Calu3 (cell line): Measurements from ENCODE around the gene SPRY2. TPM values are rescaled to one million over a fixed set of nuclear protein-coding genes. Genes with fewer than 3 reads are reported as not detected.

Experiments used
- BruUV-seq: library from RNA; stranded (reverse); fragments of 400-500 nt; replicated peaks from 2 replicates; lab custom pipeline; 2021; lab: Mats Ljungman, UMichigan
- CTCF ChIA-PET: fragments of 300-600 bp; sonication (Branson Sonifier 250); formaldehyde crosslinking; loops from one replicate; lab custom pipeline; 2022; ENCODE audit warnings: antibody characterized with exemption; lab: Charles Lee
- DNase-seq: peaks from one replicate; pipeline ENCODE4 v3.0.0; 2022
- H3K27ac Mint-ChIP-seq: one replicate; pipeline ENCODE4 v1.8.0; 2022; ENCODE audit warnings: mixed read lengths; ENCODE audit not compliant: unreplicated experiment
- H3K27me3 Mint-ChIP-seq: one replicate; pipeline ENCODE4 v1.8.0; 2022; ENCODE audit warnings: mixed read lengths; ENCODE audit not compliant: unreplicated experiment
- H3K36me3 Mint-ChIP-seq: one replicate; pipeline ENCODE4 v1.8.0; 2022; ENCODE audit warnings: mild to moderate bottlenecking, moderate library complexity, mixed read lengths; ENCODE audit not compliant: insufficient read depth, unreplicated experiment
- H3K4me1 Mint-ChIP-seq: one replicate; pipeline ENCODE4 v1.8.0; 2022; ENCODE audit warnings: mild to moderate bottlenecking, low read depth, mixed read lengths; ENCODE audit not compliant: unreplicated experiment
- H3K4me3 Mint-ChIP-seq: one replicate; pipeline ENCODE4 v1.8.0; 2022; ENCODE audit warnings: mild to moderate bottlenecking, low read depth, moderate library complexity, mixed read lengths; ENCODE audit not compliant: unreplicated experiment
- H3K9me3 Mint-ChIP-seq: one replicate; pipeline ENCODE4 v1.8.0; 2022; ENCODE audit warnings: low read depth, mixed read lengths; ENCODE audit not compliant: unreplicated experiment
- intact Hi-C: fragments of 100-400 bp; cut with micrococcal nuclease; formaldehyde crosslinking; loops from one replicate; pipeline ENCODE4 v1.10.0; 2022; ENCODE audit not compliant: unreplicated experiment
- total RNA-seq: library from RNA; stranded (reverse); gene quantifications from 2 replicates; pipeline ENCODE4 v1.2.3, GENCODE V29; 2022
- TF ChIP-seq, protein P1 (sequence below): fragments of 200-600 bp; IDR thresholded peaks from one replicate; pipeline ENCODE4 v1.8.0; 2022; ENCODE audit warnings: antibody characterized with exemption; ENCODE audit not compliant: unreplicated experiment

The SPRY2 gene
- total RNA-seq, 1 experiment from 2014 or later, result 13.6 TPM

DNA sequence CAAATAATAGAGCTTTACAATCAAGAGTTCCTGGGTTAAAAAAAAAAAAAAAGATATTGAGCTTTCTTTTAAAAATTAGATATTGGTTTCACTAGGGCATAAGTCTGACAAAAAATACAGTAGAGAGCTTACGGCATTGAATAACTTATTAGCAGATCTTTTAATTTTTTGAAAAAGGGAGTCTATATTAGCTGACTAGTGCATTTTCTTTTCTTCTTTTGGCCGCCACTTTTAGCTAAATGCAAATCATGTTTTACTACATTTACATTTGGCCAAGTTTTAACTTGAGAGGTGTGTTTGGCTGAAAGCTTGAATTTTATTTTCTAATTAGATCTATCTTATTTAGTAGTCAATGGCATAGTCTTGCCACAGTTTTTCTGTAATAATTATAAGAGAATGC is 43.4 kb downstream of the SPRY2 start:
- TF ChIP-seq, protein P1, sequence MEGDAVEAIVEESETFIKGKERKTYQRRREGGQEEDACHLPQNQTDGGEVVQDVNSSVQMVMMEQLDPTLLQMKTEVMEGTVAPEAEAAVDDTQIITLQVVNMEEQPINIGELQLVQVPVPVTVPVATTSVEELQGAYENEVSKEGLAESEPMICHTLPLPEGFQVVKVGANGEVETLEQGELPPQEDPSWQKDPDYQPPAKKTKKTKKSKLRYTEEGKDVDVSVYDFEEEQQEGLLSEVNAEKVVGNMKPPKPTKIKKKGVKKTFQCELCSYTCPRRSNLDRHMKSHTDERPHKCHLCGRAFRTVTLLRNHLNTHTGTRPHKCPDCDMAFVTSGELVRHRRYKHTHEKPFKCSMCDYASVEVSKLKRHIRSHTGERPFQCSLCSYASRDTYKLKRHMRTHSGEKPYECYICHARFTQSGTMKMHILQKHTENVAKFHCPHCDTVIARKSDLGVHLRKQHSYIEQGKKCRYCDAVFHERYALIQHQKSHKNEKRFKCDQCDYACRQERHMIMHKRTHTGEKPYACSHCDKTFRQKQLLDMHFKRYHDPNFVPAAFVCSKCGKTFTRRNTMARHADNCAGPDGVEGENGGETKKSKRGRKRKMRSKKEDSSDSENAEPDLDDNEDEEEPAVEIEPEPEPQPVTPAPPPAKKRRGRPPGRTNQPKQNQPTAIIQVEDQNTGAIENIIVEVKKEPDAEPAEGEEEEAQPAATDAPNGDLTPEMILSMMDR, result no peak
- intact Hi-C loops, result no loop called here
- no TSS peak for BruUV-seq
- Mint-ChIP-seq H3K4me3 (no peak overlapping the region), H3K36me3 (no peaks in the 10 kb centered on the region), H3K27ac (no peak overlapping the region), H3K4me1 (no peaks in the 10 kb centered on the region), H3K27me3 (no peaks in the 10 kb centered on the region), H3K9me3 (no peaks in the 10 kb centered on the region)
- CTCF ChIA-PET, result interaction anchor here (0.7 kb wide), 1 partner anchor 494 kb away, joined by 3 read pairs; no protein-coding TSS in a partner anchor
- DNase-seq, result no peak

DNA sequence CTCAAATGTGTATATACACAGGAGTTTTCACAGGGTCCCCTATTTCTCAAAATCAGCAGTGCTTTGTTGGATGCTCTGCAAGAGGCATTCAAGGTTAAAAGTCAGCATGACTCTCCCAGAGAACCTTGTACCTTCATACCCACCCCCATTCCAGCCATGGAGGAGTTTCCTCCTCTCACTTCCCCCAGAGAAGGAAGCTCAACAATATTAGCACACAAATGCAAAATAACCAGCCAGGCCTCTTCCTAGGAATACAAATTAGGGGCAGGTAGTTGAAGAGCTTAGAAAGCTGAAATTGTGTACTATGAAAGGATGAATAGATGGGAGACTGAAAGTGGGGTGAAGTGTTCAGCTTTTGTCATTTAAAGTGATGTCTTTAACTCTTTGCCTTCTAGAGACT is 43.8 kb downstream of the SPRY2 start:
- H3K27ac Mint-ChIP-seq, result no peak overlapping the region
- BruUV-seq, result no TSS peak

DNA sequence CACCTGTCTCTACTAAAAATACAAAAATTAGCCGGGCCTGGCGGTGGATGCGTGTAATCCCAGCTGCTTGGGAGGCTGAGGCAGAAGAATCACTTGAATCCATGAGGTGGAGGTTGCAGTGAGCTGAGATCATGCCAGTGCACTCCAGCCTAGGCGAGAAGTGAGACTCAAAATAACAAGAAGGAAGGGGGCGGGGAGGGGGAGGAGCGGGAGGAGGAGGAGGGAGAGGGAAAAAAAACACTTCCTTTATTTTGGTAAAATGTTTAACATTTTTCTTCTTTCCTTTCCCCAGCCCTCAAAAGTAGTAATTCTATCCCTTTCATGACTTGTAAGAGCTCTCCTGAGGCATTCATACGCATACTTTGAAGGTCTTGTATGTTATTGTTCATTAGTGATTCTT is 44.3 kb downstream of the SPRY2 start:
- H3K4me1 Mint-ChIP-seq, result no peaks in the 10 kb centered on the region
- no peaks in the 10 kb centered on the region for H3K9me3 Mint-ChIP-seq
- CTCF ChIA-PET, result no interaction called here
- no peaks in the 10 kb centered on the region for H3K27me3 Mint-ChIP-seq
- TF ChIP-seq, protein P1, result no peak
- BruUV-seq, result no TSS peak
- DNase-seq, result no peak
- H3K27ac Mint-ChIP-seq, result no peak overlapping the region
- no peak overlapping the region for H3K4me3 Mint-ChIP-seq
- intact Hi-C loops, result no loop called here
- no peaks in the 10 kb centered on the region for H3K36me3 Mint-ChIP-seq

More for the DNA sequence above, 43.8 kb downstream of the SPRY2 start:
- H3K4me3 Mint-ChIP-seq, result no peak overlapping the region
- no peaks in the 10 kb centered on the region for H3K9me3 Mint-ChIP-seq
- DNase-seq, result no peak
- H3K4me1 Mint-ChIP-seq, result no peaks in the 10 kb centered on the region
- intact Hi-C loops, result no loop called here
- CTCF ChIA-PET, result no interaction called here
- TF ChIP-seq, protein P1, result no peak
- H3K36me3 Mint-ChIP-seq, result no peaks in the 10 kb centered on the region
- no peaks in the 10 kb centered on the region for H3K27me3 Mint-ChIP-seq

DNA sequence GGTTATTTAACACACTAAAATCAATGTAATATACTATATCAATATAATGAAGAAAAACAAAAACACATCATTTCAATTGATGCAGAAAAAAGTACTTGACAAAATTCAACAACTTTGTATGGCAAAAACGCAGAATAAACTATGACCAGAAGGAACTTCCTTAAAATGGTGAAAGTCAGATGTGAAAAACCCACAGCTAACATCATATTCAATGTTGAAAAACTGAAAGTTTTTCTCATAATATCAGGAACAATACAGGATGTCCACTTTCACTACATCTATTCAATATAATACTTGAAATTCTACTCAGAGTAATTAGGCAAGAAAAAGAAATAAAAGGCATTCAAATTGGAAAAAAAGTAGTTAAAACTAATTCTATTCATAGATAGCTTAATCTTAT is 50.3 kb downstream of the SPRY2 start:
- CTCF ChIA-PET, result no interaction called here
- Mint-ChIP-seq H3K4me3 (no peak overlapping the region), H3K27ac (no peak overlapping the region), H3K36me3 (no peaks in the 10 kb centered on the region), H3K27me3 (no peaks in the 10 kb centered on the region), H3K9me3 (no peaks in the 10 kb centered on the region), H3K4me1 (no peaks in the 10 kb centered on the region)
- TF ChIP-seq, protein P1, result no peak
- BruUV-seq, result no TSS peak
- intact Hi-C loops, result no loop called here
- no peak for DNase-seq
